ENCODE results near the gene ANKS3.

- TF ChIP-seq CTCF (IDR thresholded peaks at IDR 0.05) (peak; percentile 23 to 58 (median 32)), POLR2A (IDR thresholded peaks at IDR 0.05) (peak; percentile 90)
Measured at GRCh38 chr16:4693296-4693955, 40.6 kb downstream of the ANKS3 start, which contains the start of gene NUDT16L1.

Data from right lobe of liver (tissue), 4 donors.